HepG2 (cell line): ENCODE data around the gene SNUPN. TPM values are rescaled to one million over a fixed set of nuclear protein-coding genes. Genes with fewer than 3 reads are reported as not detected.

ENCODE experiments used
- AGO1 ChIP-seq: fragments of 200-400 bp; formaldehyde crosslinking; IDR thresholded peaks from 2 replicates; pipeline ENCODE4 v1.6.1; 2017; ENCODE audit warnings: mild to moderate bottlenecking, low read depth, low read length, moderate library complexity; ENCODE audit not compliant: poor library complexity, severe bottlenecking
- ASH2L ChIP-seq: fragments of 300-600, 200-600 bp; sonication (generic); IDR thresholded peaks from 2 replicates; pipeline ENCODE4 v1.7.0; 2017; ENCODE audit warnings: low read depth, mild to moderate bottlenecking, moderate library complexity, mixed read lengths, low read length; ENCODE audit not compliant: insufficient read length
- ATF4 ChIP-seq, 2 experiments: fragments of 450-650 bp in 1 of 2; sonication (generic) in 1 of 2; formaldehyde crosslinking; IDR thresholded peaks; 2 replicates each; pipeline versions ENCODE4 v1.5.0 to v1.8.0; 2020 to 2022; ENCODE audit warnings: mild to moderate bottlenecking in 1 of 2, missing genetic modification reagents in 1 of 2
- CENPBD1 ChIP-seq: sonication (generic); formaldehyde crosslinking; IDR thresholded peaks from 2 replicates; pipeline ENCODE4 v1.8.0; 2022; ENCODE audit warnings: missing genetic modification reagents, low read depth, mild to moderate bottlenecking, borderline replicate concordance
- CHCHD3 ChIP-seq: sonication (generic); formaldehyde crosslinking; IDR thresholded peaks from 2 replicates; pipeline ENCODE4 v1.8.0; 2022; ENCODE audit warnings: mild to moderate bottlenecking, missing genetic modification reagents, moderate library complexity
- FOXK2 ChIP-seq: fragments of 450-650 bp; IDR thresholded peaks from 2 replicates; pipeline ENCODE4 v1.6.1; 2016
- HIVEP1 ChIP-seq: sonication (generic); formaldehyde crosslinking; IDR thresholded peaks from 2 replicates; pipeline ENCODE4 v1.4.0; 2020; ENCODE audit warnings: mild to moderate bottlenecking, missing genetic modification reagents
- HOXA7 ChIP-seq: sonication (generic); formaldehyde crosslinking; IDR thresholded peaks from 2 replicates; pipeline ENCODE4 v1.8.1; 2022; ENCODE audit warnings: mild to moderate bottlenecking, missing genetic modification reagents, moderate library complexity
- KMT2A ChIP-seq: sonication (generic); formaldehyde crosslinking; IDR thresholded peaks from 2 replicates; pipeline ENCODE4 v1.4.0; 2020; ENCODE audit warnings: missing genetic modification reagents
- NCOR1 ChIP-seq: fragments of 200-600 bp; sonication (generic); IDR thresholded peaks from 2 replicates; pipeline ENCODE4 v1.7.0; 2017; ENCODE audit warnings: antibody characterized with exemption, low read length, borderline replicate concordance
- NPAS2 ChIP-seq: sonication (generic); formaldehyde crosslinking; IDR thresholded peaks from 2 replicates; pipeline ENCODE4 v1.8.0; 2022; ENCODE audit warnings: mild to moderate bottlenecking, missing genetic modification reagents, borderline replicate concordance
- NR2F1 ChIP-seq, 2 experiments: fragments of 450-650 bp in 1 of 2; formaldehyde crosslinking in 1 of 2; IDR thresholded peaks; 2 replicates each; pipeline versions ENCODE4 v1.5.0 to v1.6.1; 2016 to 2020; ENCODE audit warnings: mild to moderate bottlenecking in 1 of 2, missing compliant biosample characterization in 1 of 2, missing genetic modification reagents in 1 of 2, moderate library complexity in 1 of 2
- PATZ1 ChIP-seq: sonication (generic); formaldehyde crosslinking; IDR thresholded peaks from 2 replicates; pipeline ENCODE4 v1.4.0; 2020; ENCODE audit warnings: missing genetic modification reagents
- PCBP2 ChIP-seq: fragments of 200-400 bp; formaldehyde crosslinking; optimal IDR thresholded peaks from 2 replicates; pipeline ENCODE3; 2018; ENCODE audit warnings: low read length, low read depth; ENCODE audit not compliant: poor library complexity, severe bottlenecking
- PLSCR1 ChIP-seq: sonication (generic); formaldehyde crosslinking; IDR thresholded peaks from 2 replicates; pipeline ENCODE4 v1.5.0; 2020; ENCODE audit warnings: missing genetic modification reagents, mild to moderate bottlenecking, borderline replicate concordance
- RBAK ChIP-seq: sonication (generic); formaldehyde crosslinking; IDR thresholded peaks from 2 replicates; pipeline ENCODE4 v1.5.1; 2020; ENCODE audit warnings: mild to moderate bottlenecking, missing genetic modification reagents
- SP140L ChIP-seq: sonication (generic); formaldehyde crosslinking; IDR thresholded peaks from 2 replicates; pipeline ENCODE4 v1.4.0; 2020; ENCODE audit warnings: missing genetic modification reagents, borderline replicate concordance
- SP4 ChIP-seq: sonication (generic); formaldehyde crosslinking; IDR thresholded peaks from 2 replicates; pipeline ENCODE4 v1.8.1; 2023; ENCODE audit warnings: mild to moderate bottlenecking, missing genetic modification reagents
- U2AF2 ChIP-seq: fragments of 200-400 bp; formaldehyde crosslinking; IDR thresholded peaks from 2 replicates; pipeline ENCODE4 v1.6.1; 2017; ENCODE audit warnings: low read depth, mild to moderate bottlenecking, low read length
- ZFP1 ChIP-seq: IDR thresholded peaks from 2 replicates; pipeline ENCODE4 v1.6.1; 2016
- ZFX ChIP-seq: sonication (generic); formaldehyde crosslinking; IDR thresholded peaks from 2 replicates; pipeline ENCODE4 v1.4.0; 2020; ENCODE audit warnings: mild to moderate bottlenecking, low read depth, missing genetic modification reagents, moderate library complexity
- ZNF24 ChIP-seq: fragments of 450-650 bp; IDR thresholded peaks from 2 replicates; pipeline ENCODE4 v1.6.1; 2017; ENCODE audit warnings: antibody characterized with exemption, mild to moderate bottlenecking
- ZNF354B ChIP-seq: sonication (generic); formaldehyde crosslinking; IDR thresholded peaks from 2 replicates; pipeline ENCODE4 v1.8.0; 2022; ENCODE audit warnings: mild to moderate bottlenecking, missing genetic modification reagents
- ZNF446 ChIP-seq: sonication (generic); formaldehyde crosslinking; IDR thresholded peaks from 2 replicates; pipeline ENCODE4 v1.5.0; 2020; ENCODE audit warnings: mild to moderate bottlenecking, missing genetic modification reagents
- ZNF558 ChIP-seq: sonication (generic); formaldehyde crosslinking; IDR thresholded peaks from 2 replicates; pipeline ENCODE4 v1.9.0; 2022; ENCODE audit warnings: mild to moderate bottlenecking, missing genetic modification reagents, borderline replicate concordance
- ZNF652 ChIP-seq: IDR thresholded peaks from 2 replicates; pipeline ENCODE4 v1.6.1; 2016; ENCODE audit warnings: low read depth, borderline replicate concordance
- ZNF780A ChIP-seq: sonication (generic); formaldehyde crosslinking; IDR thresholded peaks from 2 replicates; pipeline ENCODE4 v1.8.0; 2022; ENCODE audit warnings: mild to moderate bottlenecking, missing genetic modification reagents, moderate library complexity
- polyA plus RNA-seq, 8 experiments: library from polyadenylated mRNA; depleted of rRNA in 3 of 8; stranded (reverse) in 7 of 8; unstranded in 1 of 8; fragments of >200 nt; fragmentation: Illumina TruSeq in 4 of 8; extraction: Trizol in 4 of 8; gene quantifications; 2 replicates each; pipeline versions ENCODE4 v1.2.1 to v1.2.3, GENCODE V29; 2011 to 2016; ENCODE audit warnings: low read depth in 4 of 8, missing spikeins in 1 of 8, mixed read lengths in 1 of 8; ENCODE audit not compliant: insufficient read depth in 1 of 8
- total RNA-seq, 5 experiments: library from RNA; depleted of rRNA; stranded (reverse); fragments of >200 nt; fragmentation: Illumina TruSeq; extraction: Trizol; gene quantifications; 2 replicates each; pipeline ENCODE4 v1.2.3, GENCODE V29; 2016; ENCODE audit warnings: low read depth in 1 of 5

Gene SNUPN
- total and polyA plus RNA-seq, 2 of the 13 experiments (the other 11 are each of a cell fraction or from before 2014, with no cell fraction given), result 9.0 to 16.4 TPM

GRCh38 chr15:75647370-75648155 lies 22.0 kb upstream of the SNUPN start, which contains the start of gene SNX33 (continued):
- TF ChIP-seq ZNF354B (CRISPR knock-in tag) (no peak), SP4 (CRISPR knock-in tag) (0 out of 2 replicates have a peak, but pooled peaks have one; percentile 29), AGO1 (no peak), ZNF446 (no peak), HIVEP1 (CRISPR knock-in tag) (peak; percentile 53), PLSCR1 (CRISPR knock-in tag) (no peak), ZNF24 (no peak), SP140L (CRISPR knock-in tag) (no peak), ASH2L (peak; percentile 86), NR2F1 (CRISPR knock-in tag; IDR thresholded peaks at IDR 0.05) (no peak; a peak in 1 of 4 replicates), U2AF2 (no peak), ZNF558 (CRISPR knock-in tag) (no peak), ZNF780A (CRISPR knock-in tag) (no peak; the same call in 1 of the 2 replicates), ATF4 (CRISPR knock-in tag; IDR thresholded peaks at IDR 0.05) (0 out of 4 replicates have a peak, but pooled peaks of 1 of the 2 experiments have one; percentile 24), ZFP1 (no peak), PATZ1 (CRISPR knock-in tag) (peak; percentile 83), CENPBD1 (CRISPR knock-in tag) (no peak; the same call in 1 of the 2 replicates), RBAK (CRISPR knock-in tag) (no peak), KMT2A (CRISPR knock-in tag) (no peak; the same call in 1 of the 2 replicates), ZNF652 (CRISPR knock-in tag) (no peak), NCOR1 (peak; percentile 37; the same call in 1 of the 2 replicates), NPAS2 (CRISPR knock-in tag) (no peak), PCBP2 (no peak), ZFX (CRISPR knock-in tag) (peak; percentile 63), CHCHD3 (no peak), FOXK2 (no peak), HOXA7 (CRISPR knock-in tag) (peak; percentile 65; the same call in 1 of the 2 replicates)
